HepG2 (cell line): Measurements from ENCODE around the gene ZFP36. TPM values are rescaled to one million over a fixed set of nuclear protein-coding genes. Genes with fewer than 3 reads are reported as not detected.

Source experiments
- ARNTL ChIP-seq: sonication (generic); formaldehyde crosslinking; IDR thresholded peaks from 2 replicates; pipeline ENCODE4 v1.4.0; 2020; ENCODE audit warnings: mild to moderate bottlenecking, missing genetic modification reagents
- FOXJ3 ChIP-seq: sonication (generic); formaldehyde crosslinking; IDR thresholded peaks from 2 replicates; pipeline ENCODE4 v1.4.0; 2020; ENCODE audit warnings: missing genetic modification reagents, mild to moderate bottlenecking, borderline replicate concordance
- PAXIP1 ChIP-seq: sonication (generic); formaldehyde crosslinking; conservative IDR thresholded peaks from 2 replicates; pipeline ENCODE4 v1.4.0; 2020; ENCODE audit warnings: mild to moderate bottlenecking, missing genetic modification reagents, moderate library complexity
- PHF5A ChIP-seq: IDR thresholded peaks from one replicate; pipeline ENCODE4 v1.6.1; 2018; ENCODE audit warnings: low read depth, missing genetic modification reagents; ENCODE audit not compliant: unreplicated experiment
- RFX5 ChIP-seq: IDR thresholded peaks from 2 replicates; pipeline ENCODE4 v1.6.1; 2011; ENCODE audit warnings: low read depth, low read length, improper control_type of control experiment
- SMC3 ChIP-seq: IDR thresholded peaks from 2 replicates; pipeline ENCODE4 v1.6.1; 2011; ENCODE audit warnings: low read length, improper control_type of control experiment
- SP5 ChIP-seq: IDR thresholded peaks from 2 replicates; pipeline ENCODE4 v1.6.1; 2016; ENCODE audit warnings: low read depth, borderline replicate concordance
- TFDP2 ChIP-seq: sonication (generic); formaldehyde crosslinking; IDR thresholded peaks from 2 replicates; pipeline ENCODE4 v1.4.0; 2020; ENCODE audit warnings: missing genetic modification reagents
- ZFX ChIP-seq: sonication (generic); formaldehyde crosslinking; IDR thresholded peaks from 2 replicates; pipeline ENCODE4 v1.4.0; 2020; ENCODE audit warnings: mild to moderate bottlenecking, low read depth, missing genetic modification reagents, moderate library complexity
- ZNF292 ChIP-seq: sonication (generic); formaldehyde crosslinking; IDR thresholded peaks from 2 replicates; pipeline ENCODE4 v1.8.1; 2022; ENCODE audit warnings: mild to moderate bottlenecking, low read depth, missing genetic modification reagents, borderline replicate concordance
- ZNF335 ChIP-seq: sonication (generic); formaldehyde crosslinking; IDR thresholded peaks from 2 replicates; pipeline ENCODE4 v1.4.0; 2020; ENCODE audit warnings: missing genetic modification reagents
- ZNF547 ChIP-seq: sonication (generic); formaldehyde crosslinking; IDR thresholded peaks from 2 replicates; pipeline ENCODE4 v1.5.1; 2020; ENCODE audit warnings: mild to moderate bottlenecking, missing genetic modification reagents
- ZNF883 ChIP-seq: sonication (generic); formaldehyde crosslinking; IDR thresholded peaks from 2 replicates; pipeline ENCODE4 v1.5.1; 2020; ENCODE audit warnings: mild to moderate bottlenecking, missing genetic modification reagents; ENCODE audit errors: not compliant biosample characterization
- polyA plus RNA-seq, 8 experiments: library from polyadenylated mRNA; depleted of rRNA in 3 of 8; stranded (reverse) in 7 of 8; unstranded in 1 of 8; fragments of >200 nt; fragmentation: Illumina TruSeq in 4 of 8; extraction: Trizol in 4 of 8; gene quantifications; 2 replicates each; pipeline versions ENCODE4 v1.2.1 to v1.2.3, GENCODE V29; 2011 to 2016; ENCODE audit warnings: low read depth in 4 of 8, missing spikeins in 1 of 8, mixed read lengths in 1 of 8; ENCODE audit not compliant: insufficient read depth in 1 of 8
- total RNA-seq, 5 experiments: library from RNA; depleted of rRNA; stranded (reverse); fragments of >200 nt; fragmentation: Illumina TruSeq; extraction: Trizol; gene quantifications; 2 replicates each; pipeline ENCODE4 v1.2.3, GENCODE V29; 2016; ENCODE audit warnings: low read depth in 1 of 5
- TF ChIP-seq, protein P1 (sequence below): sonication (generic); formaldehyde crosslinking; IDR thresholded peaks from 2 replicates; pipeline ENCODE4 v1.4.0; 2020; ENCODE audit warnings: mild to moderate bottlenecking, missing genetic modification reagents
- TF ChIP-seq, protein P2 (sequence below): sonication (generic); formaldehyde crosslinking; IDR thresholded peaks from 2 replicates; pipeline ENCODE4 v1.4.0; 2020; ENCODE audit warnings: mild to moderate bottlenecking, low read depth, missing genetic modification reagents
- TF ChIP-seq, protein P3 (sequence below): sonication (generic); formaldehyde crosslinking; IDR thresholded peaks from 2 replicates; pipeline ENCODE4 v1.5.1; 2020; ENCODE audit warnings: missing genetic modification reagents, mild to moderate bottlenecking, borderline replicate concordance

The ZFP36 gene
- total and polyA plus RNA-seq, 2 of the 13 experiments (the other 11 are each of a cell fraction or from before 2014, with no cell fraction given): 1.4 to 1.7 TPM

DNA sequence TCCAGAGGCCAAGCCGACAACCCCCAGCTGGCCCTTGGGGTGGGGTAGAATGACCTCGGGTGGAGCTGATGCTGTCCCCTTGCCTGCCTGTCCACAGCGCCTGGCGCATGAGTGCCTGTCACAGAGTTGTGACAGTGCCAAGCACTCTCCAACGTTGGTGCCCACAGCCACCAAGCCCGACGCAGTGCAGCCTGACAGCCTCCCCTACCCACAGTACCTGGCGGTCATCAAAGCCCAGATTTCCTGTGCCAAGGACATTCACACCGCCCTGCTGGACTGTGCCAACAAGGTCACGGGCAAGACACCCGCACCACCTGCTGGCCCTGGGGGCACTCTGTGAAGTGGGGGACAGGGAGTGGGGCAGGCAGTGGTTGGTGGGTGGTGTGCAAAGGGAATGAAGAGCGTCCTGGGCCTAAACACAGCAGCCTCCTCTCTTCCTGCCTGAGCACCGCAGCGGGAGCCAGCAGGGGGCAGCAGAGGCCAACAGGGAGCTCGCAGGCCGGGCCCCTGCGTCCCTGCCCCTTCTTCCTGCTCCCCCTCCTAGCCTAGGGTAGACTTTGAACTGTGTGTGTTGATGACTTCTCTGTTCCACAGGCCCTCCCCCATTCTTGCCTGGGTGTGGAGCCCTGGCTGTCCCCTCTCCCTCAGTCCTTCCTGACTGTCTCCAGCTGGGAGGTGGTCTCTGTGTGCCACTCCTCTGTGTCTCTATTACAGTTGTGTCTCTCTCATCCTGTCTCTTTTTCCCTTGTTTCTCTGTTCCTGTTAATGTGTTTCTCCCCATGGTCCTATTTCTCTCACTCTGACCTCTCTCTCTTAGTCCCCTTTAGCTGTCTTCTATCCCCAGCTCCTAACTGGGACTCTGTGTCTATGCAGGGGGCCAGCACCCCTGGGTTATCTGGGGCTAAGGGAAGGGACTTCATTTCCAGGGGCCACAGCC lies 9.0 kb upstream of the ZFP36 start (continued):
- TF ChIP-seq ZNF883: peak; percentile 75
- peak; percentile 26; the same call in 1 of the 2 replicates for TF ChIP-seq TFDP2
- peak; percentile 51; the same call in 1 of the 2 replicates for TF ChIP-seq FOXJ3
- TF ChIP-seq ZNF547 (CRISPR knock-in tag): peak; percentile 69; the same call in 1 of the 2 replicates
- TF ChIP-seq ZNF292: peak; percentile 64; the same call in 1 of the 2 replicates
- peak; percentile 85 for TF ChIP-seq ARNTL (CRISPR knock-in tag)
- TF ChIP-seq SMC3: peak; percentile 84
- peak; percentile 31; the same call in 1 of the 2 replicates for TF ChIP-seq RFX5
- TF ChIP-seq, protein P1, sequence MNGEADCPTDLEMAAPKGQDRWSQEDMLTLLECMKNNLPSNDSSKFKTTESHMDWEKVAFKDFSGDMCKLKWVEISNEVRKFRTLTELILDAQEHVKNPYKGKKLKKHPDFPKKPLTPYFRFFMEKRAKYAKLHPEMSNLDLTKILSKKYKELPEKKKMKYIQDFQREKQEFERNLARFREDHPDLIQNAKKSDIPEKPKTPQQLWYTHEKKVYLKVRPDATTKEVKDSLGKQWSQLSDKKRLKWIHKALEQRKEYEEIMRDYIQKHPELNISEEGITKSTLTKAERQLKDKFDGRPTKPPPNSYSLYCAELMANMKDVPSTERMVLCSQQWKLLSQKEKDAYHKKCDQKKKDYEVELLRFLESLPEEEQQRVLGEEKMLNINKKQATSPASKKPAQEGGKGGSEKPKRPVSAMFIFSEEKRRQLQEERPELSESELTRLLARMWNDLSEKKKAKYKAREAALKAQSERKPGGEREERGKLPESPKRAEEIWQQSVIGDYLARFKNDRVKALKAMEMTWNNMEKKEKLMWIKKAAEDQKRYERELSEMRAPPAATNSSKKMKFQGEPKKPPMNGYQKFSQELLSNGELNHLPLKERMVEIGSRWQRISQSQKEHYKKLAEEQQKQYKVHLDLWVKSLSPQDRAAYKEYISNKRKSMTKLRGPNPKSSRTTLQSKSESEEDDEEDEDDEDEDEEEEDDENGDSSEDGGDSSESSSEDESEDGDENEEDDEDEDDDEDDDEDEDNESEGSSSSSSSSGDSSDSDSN (CRISPR knock-in tag): peak; percentile 65
- peak; percentile 87 for TF ChIP-seq SP5
- TF ChIP-seq ZNF335 (CRISPR knock-in tag): peak; percentile 74; the same call in 1 of the 2 replicates
- TF ChIP-seq, protein P2, sequence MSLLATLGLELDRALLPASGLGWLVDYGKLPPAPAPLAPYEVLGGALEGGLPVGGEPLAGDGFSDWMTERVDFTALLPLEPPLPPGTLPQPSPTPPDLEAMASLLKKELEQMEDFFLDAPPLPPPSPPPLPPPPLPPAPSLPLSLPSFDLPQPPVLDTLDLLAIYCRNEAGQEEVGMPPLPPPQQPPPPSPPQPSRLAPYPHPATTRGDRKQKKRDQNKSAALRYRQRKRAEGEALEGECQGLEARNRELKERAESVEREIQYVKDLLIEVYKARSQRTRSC (CRISPR knock-in tag): no peak
- peak; percentile 96 for TF ChIP-seq PHF5A (CRISPR knock-in tag)
- peak; percentile 71; the same call in 1 of the 2 replicates for TF ChIP-seq ZFX
- TF ChIP-seq, protein P3, sequence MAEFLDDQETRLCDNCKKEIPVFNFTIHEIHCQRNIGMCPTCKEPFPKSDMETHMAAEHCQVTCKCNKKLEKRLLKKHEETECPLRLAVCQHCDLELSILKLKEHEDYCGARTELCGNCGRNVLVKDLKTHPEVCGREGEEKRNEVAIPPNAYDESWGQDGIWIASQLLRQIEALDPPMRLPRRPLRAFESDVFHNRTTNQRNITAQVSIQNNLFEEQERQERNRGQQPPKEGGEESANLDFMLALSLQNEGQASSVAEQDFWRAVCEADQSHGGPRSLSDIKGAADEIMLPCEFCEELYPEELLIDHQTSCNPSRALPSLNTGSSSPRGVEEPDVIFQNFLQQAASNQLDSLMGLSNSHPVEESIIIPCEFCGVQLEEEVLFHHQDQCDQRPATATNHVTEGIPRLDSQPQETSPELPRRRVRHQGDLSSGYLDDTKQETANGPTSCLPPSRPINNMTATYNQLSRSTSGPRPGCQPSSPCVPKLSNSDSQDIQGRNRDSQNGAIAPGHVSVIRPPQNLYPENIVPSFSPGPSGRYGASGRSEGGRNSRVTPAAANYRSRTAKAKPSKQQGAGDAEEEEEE (CRISPR knock-in tag): 0 out of 2 replicates have a peak, but pooled peaks have one; percentile 77
- TF ChIP-seq PAXIP1 (CRISPR knock-in tag): peak; percentile 98
